Measurements from ENCODE around the gene MRM2. TPM values are rescaled to one million over a fixed set of nuclear protein-coding genes. Genes with fewer than 3 reads are reported as not detected.

Gene MRM2
- total RNA-seq, 1 experiment from 2014 or later = 38.9 TPM

DNA sequence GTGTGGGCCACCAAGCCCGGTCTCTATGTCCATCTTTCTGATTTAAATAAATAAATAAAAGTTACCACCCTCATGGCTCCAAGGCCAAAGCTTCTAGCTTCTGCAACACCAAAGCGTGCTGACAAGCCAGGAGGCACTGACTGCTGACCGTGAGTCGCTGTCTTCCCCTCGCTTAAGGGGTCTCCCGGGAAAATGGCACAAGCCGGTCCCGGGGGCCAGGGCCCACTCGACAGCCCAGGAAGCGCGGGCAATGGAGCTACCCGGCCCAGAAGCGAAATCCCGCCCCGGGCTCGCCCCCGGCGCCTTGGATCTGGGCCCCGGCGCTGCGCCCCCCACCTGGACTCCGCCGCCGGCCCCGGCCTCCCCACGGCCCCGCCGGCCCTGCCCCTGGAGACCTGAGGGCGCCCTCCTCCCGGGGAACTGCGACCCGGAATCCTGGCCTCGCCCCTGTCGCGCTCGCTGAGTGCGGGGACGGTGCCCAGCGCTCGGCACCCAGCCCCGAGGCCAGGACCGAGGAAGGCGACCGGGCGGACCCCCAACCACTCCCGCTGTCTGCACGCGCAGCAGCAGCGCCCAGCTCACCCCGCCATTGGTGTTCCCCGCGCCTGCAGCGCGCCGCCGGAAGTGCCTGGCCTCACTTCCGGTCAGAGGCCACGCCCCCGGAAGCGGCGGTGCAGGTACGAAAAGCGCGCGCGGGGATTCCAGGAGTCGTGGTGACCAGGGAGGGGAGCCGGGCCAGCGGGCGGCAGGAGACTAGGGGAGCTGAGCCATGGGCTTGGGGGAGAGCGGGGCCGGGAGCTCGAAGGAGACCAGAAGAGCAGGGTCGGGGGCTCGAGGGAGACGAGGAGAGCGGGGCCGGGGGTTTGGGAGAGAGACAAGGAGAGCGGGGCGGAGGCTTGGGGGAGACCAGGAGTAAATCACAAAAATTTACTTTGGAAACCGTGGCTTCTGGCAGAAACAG is at the start of gene MRM2, which contains the start of gene NUDT1 (continued):
- TF ChIP-seq, protein P1, sequence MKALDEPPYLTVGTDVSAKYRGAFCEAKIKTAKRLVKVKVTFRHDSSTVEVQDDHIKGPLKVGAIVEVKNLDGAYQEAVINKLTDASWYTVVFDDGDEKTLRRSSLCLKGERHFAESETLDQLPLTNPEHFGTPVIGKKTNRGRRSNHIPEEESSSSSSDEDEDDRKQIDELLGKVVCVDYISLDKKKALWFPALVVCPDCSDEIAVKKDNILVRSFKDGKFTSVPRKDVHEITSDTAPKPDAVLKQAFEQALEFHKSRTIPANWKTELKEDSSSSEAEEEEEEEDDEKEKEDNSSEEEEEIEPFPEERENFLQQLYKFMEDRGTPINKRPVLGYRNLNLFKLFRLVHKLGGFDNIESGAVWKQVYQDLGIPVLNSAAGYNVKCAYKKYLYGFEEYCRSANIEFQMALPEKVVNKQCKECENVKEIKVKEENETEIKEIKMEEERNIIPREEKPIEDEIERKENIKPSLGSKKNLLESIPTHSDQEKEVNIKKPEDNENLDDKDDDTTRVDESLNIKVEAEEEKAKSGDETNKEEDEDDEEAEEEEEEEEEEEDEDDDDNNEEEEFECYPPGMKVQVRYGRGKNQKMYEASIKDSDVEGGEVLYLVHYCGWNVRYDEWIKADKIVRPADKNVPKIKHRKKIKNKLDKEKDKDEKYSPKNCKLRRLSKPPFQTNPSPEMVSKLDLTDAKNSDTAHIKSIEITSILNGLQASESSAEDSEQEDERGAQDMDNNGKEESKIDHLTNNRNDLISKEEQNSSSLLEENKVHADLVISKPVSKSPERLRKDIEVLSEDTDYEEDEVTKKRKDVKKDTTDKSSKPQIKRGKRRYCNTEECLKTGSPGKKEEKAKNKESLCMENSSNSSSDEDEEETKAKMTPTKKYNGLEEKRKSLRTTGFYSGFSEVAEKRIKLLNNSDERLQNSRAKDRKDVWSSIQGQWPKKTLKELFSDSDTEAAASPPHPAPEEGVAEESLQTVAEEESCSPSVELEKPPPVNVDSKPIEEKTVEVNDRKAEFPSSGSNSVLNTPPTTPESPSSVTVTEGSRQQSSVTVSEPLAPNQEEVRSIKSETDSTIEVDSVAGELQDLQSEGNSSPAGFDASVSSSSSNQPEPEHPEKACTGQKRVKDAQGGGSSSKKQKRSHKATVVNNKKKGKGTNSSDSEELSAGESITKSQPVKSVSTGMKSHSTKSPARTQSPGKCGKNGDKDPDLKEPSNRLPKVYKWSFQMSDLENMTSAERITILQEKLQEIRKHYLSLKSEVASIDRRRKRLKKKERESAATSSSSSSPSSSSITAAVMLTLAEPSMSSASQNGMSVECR (CRISPR knock-in tag; IDR thresholded peaks at IDR 0.05; ENCODE audit: borderline replicate concordance) = peak; percentile 78; the same call in 1 of the 2 replicates
- TF ChIP-seq, protein P2, sequence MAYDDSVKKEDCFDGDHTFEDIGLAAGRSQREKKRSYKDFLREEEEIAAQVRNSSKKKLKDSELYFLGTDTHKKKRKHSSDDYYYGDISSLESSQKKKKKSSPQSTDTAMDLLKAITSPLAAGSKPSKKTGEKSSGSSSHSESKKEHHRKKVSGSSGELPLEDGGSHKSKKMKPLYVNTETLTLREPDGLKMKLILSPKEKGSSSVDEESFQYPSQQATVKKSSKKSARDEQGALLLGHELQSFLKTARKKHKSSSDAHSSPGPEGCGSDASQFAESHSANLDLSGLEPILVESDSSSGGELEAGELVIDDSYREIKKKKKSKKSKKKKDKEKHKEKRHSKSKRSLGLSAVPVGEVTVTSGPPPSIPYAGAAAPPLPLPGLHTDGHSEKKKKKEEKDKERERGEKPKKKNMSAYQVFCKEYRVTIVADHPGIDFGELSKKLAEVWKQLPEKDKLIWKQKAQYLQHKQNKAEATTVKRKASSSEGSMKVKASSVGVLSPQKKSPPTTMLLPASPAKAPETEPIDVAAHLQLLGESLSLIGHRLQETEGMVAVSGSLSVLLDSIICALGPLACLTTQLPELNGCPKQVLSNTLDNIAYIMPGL (CRISPR knock-in tag; IDR thresholded peaks at IDR 0.05) = peak; percentile 97
- TF ChIP-seq ZNF263 (CRISPR knock-in tag; IDR thresholded peaks at IDR 0.05; ENCODE audit: low read depth) (no peak), ZNF121 (CRISPR knock-in tag; IDR thresholded peaks at IDR 0.05) (no peak), ATF3 (CRISPR knock-in tag; conservative IDR thresholded peaks at IDR 0.05) (no peak), FOXK1 (CRISPR knock-in tag; IDR thresholded peaks at IDR 0.05) (peak; percentile 91), SOX15 (CRISPR knock-in tag; IDR thresholded peaks at IDR 0.05) (no peak), CBFB (CRISPR knock-in tag; IDR thresholded peaks at IDR 0.05; ENCODE audit: low read depth) (peak; percentile 96; the same call in 1 of the 2 replicates), TP53 (CRISPR knock-in tag; IDR thresholded peaks at IDR 0.05) (peak; percentile 92; the same call in 1 of the 2 replicates), RELA (CRISPR knock-in tag; IDR thresholded peaks at IDR 0.05; ENCODE audit: borderline replicate concordance) (0 out of 2 replicates have a peak, but pooled peaks have one; percentile 63), ZNF671 (CRISPR knock-in tag; IDR thresholded peaks at IDR 0.05) (no peak), CREM (CRISPR knock-in tag; IDR thresholded peaks at IDR 0.05) (0 out of 2 replicates have a peak, but pooled peaks have one; percentile 52)
- TF ChIP-seq, protein P3, sequence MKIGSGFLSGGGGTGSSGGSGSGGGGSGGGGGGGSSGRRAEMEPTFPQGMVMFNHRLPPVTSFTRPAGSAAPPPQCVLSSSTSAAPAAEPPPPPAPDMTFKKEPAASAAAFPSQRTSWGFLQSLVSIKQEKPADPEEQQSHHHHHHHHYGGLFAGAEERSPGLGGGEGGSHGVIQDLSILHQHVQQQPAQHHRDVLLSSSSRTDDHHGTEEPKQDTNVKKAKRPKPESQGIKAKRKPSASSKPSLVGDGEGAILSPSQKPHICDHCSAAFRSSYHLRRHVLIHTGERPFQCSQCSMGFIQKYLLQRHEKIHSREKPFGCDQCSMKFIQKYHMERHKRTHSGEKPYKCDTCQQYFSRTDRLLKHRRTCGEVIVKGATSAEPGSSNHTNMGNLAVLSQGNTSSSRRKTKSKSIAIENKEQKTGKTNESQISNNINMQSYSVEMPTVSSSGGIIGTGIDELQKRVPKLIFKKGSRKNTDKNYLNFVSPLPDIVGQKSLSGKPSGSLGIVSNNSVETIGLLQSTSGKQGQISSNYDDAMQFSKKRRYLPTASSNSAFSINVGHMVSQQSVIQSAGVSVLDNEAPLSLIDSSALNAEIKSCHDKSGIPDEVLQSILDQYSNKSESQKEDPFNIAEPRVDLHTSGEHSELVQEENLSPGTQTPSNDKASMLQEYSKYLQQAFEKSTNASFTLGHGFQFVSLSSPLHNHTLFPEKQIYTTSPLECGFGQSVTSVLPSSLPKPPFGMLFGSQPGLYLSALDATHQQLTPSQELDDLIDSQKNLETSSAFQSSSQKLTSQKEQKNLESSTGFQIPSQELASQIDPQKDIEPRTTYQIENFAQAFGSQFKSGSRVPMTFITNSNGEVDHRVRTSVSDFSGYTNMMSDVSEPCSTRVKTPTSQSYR (CRISPR knock-in tag; IDR thresholded peaks at IDR 0.05) = 0 out of 2 replicates have a peak, but pooled peaks have one; percentile 48
- TF ChIP-seq, protein P4, sequence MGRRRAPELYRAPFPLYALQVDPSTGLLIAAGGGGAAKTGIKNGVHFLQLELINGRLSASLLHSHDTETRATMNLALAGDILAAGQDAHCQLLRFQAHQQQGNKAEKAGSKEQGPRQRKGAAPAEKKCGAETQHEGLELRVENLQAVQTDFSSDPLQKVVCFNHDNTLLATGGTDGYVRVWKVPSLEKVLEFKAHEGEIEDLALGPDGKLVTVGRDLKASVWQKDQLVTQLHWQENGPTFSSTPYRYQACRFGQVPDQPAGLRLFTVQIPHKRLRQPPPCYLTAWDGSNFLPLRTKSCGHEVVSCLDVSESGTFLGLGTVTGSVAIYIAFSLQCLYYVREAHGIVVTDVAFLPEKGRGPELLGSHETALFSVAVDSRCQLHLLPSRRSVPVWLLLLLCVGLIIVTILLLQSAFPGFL (CRISPR knock-in tag; IDR thresholded peaks at IDR 0.05; ENCODE audit: borderline replicate concordance) = no peak
- TF ChIP-seq, protein P5, sequence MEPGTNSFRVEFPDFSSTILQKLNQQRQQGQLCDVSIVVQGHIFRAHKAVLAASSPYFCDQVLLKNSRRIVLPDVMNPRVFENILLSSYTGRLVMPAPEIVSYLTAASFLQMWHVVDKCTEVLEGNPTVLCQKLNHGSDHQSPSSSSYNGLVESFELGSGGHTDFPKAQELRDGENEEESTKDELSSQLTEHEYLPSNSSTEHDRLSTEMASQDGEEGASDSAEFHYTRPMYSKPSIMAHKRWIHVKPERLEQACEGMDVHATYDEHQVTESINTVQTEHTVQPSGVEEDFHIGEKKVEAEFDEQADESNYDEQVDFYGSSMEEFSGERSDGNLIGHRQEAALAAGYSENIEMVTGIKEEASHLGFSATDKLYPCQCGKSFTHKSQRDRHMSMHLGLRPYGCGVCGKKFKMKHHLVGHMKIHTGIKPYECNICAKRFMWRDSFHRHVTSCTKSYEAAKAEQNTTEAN (CRISPR knock-in tag; IDR thresholded peaks at IDR 0.05) = peak; percentile 62
- TF ChIP-seq, protein P6, sequence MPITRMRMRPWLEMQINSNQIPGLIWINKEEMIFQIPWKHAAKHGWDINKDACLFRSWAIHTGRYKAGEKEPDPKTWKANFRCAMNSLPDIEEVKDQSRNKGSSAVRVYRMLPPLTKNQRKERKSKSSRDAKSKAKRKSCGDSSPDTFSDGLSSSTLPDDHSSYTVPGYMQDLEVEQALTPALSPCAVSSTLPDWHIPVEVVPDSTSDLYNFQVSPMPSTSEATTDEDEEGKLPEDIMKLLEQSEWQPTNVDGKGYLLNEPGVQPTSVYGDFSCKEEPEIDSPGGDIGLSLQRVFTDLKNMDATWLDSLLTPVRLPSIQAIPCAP (CRISPR knock-in tag; IDR thresholded peaks at IDR 0.05) = no peak
- TF ChIP-seq, protein P7, sequence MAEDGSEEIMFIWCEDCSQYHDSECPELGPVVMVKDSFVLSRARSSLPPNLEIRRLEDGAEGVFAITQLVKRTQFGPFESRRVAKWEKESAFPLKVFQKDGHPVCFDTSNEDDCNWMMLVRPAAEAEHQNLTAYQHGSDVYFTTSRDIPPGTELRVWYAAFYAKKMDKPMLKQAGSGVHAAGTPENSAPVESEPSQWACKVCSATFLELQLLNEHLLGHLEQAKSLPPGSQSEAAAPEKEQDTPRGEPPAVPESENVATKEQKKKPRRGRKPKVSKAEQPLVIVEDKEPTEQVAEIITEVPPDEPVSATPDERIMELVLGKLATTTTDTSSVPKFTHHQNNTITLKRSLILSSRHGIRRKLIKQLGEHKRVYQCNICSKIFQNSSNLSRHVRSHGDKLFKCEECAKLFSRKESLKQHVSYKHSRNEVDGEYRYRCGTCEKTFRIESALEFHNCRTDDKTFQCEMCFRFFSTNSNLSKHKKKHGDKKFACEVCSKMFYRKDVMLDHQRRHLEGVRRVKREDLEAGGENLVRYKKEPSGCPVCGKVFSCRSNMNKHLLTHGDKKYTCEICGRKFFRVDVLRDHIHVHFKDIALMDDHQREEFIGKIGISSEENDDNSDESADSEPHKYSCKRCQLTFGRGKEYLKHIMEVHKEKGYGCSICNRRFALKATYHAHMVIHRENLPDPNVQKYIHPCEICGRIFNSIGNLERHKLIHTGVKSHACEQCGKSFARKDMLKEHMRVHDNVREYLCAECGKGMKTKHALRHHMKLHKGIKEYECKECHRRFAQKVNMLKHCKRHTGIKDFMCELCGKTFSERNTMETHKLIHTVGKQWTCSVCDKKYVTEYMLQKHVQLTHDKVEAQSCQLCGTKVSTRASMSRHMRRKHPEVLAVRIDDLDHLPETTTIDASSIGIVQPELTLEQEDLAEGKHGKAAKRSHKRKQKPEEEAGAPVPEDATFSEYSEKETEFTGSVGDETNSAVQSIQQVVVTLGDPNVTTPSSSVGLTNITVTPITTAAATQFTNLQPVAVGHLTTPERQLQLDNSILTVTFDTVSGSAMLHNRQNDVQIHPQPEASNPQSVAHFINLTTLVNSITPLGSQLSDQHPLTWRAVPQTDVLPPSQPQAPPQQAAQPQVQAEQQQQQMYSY (CRISPR knock-in tag; IDR thresholded peaks at IDR 0.05) = no peak; the same call in 1 of the 2 replicates

Measured in WTC11 (cell line).